ENCODE measurements around the gene PPBP.

- TF ChIP-seq CTCF (IDR thresholded peaks at IDR 0.05): no peak
- TF ChIP-seq POLR2AphosphoS5 (IDR thresholded peaks at IDR 0.05): no peak
Measured at GRCh38 chr4:74009307-74009706, 21.3 kb upstream of the PPBP start.
